Measurements from ENCODE around the gene HERC3. TPM values are rescaled to one million over a fixed set of nuclear protein-coding genes. Genes with fewer than 3 reads are reported as not detected.

HERC3 gene
- total RNA-seq, 1 experiment from 2014 or later = 17.3 TPM

DNA sequence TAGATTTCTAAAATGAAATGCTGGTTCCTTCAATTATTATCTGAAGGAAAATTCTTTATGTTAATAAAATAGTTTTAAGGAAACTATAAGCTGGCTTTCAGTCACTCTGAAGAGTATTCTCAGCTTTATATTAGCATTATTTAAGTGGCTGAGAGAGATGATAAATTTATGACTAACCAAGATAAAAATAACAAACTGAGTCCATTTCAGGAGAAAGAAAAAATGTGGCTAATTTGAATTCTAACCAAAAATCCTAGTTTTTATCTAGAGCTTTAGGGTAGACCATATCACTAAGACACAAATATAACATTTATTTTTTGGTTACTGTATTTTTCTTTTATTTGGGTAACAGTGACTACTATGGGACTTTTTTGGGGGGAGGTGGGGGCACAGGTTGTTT is 164.8 kb downstream of the HERC3 start:
- Mint-ChIP-seq H3K36me3 (ENCODE audit: insufficient read depth, unreplicated experiment) (no peaks in the 10 kb centered on the region), H3K4me3 (ENCODE audit: low read depth, unreplicated experiment) (no peak overlapping the region), H3K9me3 (ENCODE audit: low read depth, unreplicated experiment) (no peaks in the 10 kb centered on the region), H3K27me3 (ENCODE audit: unreplicated experiment) (no peaks in the 10 kb centered on the region), H3K27ac (ENCODE audit: unreplicated experiment) (no peak overlapping the region), H3K4me1 (ENCODE audit: low read depth, unreplicated experiment) (peaks cover 51% of the 10 kb centered on the region)
- TF ChIP-seq CTCF (IDR thresholded peaks at IDR 0.05; ENCODE audit: unreplicated experiment) = no peak
- BruUV-seq (replicated peaks) = no TSS peak
- DNase-seq = no peak
- intact Hi-C loops (cut with micrococcal nuclease; ENCODE audit: unreplicated experiment) = loop anchor here (5.0 kb wide), 1 partner anchor 35 kb away; no protein-coding TSS in a partner anchor
- CTCF ChIA-PET = no interaction called here

DNA sequence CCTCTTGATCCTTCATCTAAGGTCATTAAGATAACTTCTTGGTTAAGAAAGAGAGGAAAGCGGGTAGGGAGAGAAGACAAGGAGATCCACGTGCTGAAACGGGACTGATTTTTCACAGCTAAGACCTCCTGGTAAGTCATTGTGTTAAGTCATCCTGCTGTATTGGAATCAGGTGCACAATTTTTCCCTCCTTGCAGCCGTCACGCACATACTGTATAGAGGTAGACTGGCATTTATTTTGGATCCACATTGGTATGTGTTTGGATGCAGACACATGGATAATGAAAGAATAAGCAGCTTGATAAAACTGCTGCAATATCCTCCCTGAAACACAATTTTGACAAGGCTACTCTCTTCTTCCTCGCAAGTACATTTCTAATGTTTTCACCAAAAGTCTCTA is 165.5 kb downstream of the HERC3 start:
- Mint-ChIP-seq H3K27me3 (ENCODE audit: unreplicated experiment) (no peaks in the 10 kb centered on the region), H3K36me3 (ENCODE audit: insufficient read depth, unreplicated experiment) (no peaks in the 10 kb centered on the region), H3K4me3 (ENCODE audit: low read depth, unreplicated experiment) (no peak overlapping the region), H3K4me1 (ENCODE audit: low read depth, unreplicated experiment) (peaks cover 46% of the 10 kb centered on the region), H3K9me3 (ENCODE audit: low read depth, unreplicated experiment) (no peaks in the 10 kb centered on the region), H3K27ac (ENCODE audit: unreplicated experiment) (no peak overlapping the region)
- TF ChIP-seq CTCF (IDR thresholded peaks at IDR 0.05; ENCODE audit: unreplicated experiment) = no peak
- intact Hi-C loops (cut with micrococcal nuclease; ENCODE audit: unreplicated experiment) = loop anchor here (5.0 kb wide), 1 partner anchor 35 kb away; no protein-coding TSS in a partner anchor
- CTCF ChIA-PET = no interaction called here
- DNase-seq = no peak
- BruUV-seq (replicated peaks) = no TSS peak

Other genes starting within 250 kb of the HERC3 start
- 22.0 and 53.3 TPM in 2 replicates for gene HERC6, start 213.6 kb upstream of the HERC3 start, total RNA-seq (2022)
- gene HERC5, start 135.4 kb upstream of the HERC3 start, total RNA-seq (2022) = 20.1 and 44.2 TPM in 2 replicates
- 37.9 and 39.0 TPM in 2 replicates for gene PYURF, start 68.7 kb upstream of the HERC3 start, total RNA-seq (2022)
- gene NAP1L5, start 105.3 kb downstream of the HERC3 start, total RNA-seq (2022) = not detected in 2 replicates

All from Calu3 (cell line).